ENCODE results near the gene ECE2. TPM values are rescaled to one million over a fixed set of nuclear protein-coding genes. Genes with fewer than 3 reads are reported as not detected.

ECE2 gene
- total and polyA plus RNA-seq, 8 donors: not detected

DNA sequence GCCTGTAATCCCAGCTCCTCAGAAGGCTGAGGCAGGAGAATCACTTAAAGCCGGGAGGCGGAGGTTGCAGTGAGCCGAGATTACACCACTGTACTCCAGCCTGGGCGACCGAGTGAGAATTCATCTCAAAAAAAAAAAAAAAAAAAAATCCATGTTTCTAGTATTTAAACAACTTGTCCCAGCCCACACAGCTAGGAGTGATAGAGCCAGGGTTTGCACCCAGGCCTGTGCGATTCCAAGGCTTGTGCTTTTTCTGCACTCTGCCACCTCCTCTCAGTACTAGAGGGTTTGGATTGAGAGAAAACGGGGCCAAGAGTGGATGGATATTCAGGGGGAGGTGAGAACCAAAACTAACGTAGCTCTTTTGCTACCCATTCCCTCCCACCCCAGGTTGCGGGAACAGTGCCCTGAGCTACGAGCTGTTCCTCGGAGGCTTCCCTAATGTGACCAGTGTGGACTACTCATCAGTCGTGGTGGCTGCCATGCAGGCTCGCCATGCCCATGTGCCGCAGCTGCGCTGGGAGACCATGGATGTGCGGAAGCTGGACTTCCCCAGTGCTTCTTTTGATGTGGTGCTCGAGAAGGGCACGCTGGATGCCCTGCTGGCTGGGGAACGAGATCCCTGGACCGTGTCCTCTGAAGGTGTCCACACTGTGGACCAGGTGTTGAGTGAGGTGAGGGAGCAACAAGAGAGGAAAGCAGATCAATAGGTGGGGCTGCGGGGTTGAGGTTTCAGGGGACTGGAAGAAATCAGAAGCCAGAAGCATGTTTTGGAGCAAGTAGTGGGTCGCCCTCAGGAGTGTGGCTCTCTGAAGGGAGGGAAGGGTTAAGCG, 18.5 kb upstream of the ECE2 start:
- intact Hi-C loops (cut with DNase I): no loop called here
- DNase-seq (no peak), ATAC-seq (no peak)
- Histone ChIP-seq H3K4me3 (no peak overlapping the region), H3K4me1 (peaks cover 16 to 25% of the 10 kb centered on the region in 2 donors), H3K36me3 (peaks cover 0 to 15% of the 10 kb centered on the region in 2 donors), H3K27ac (no peak overlapping the region), H3K9me3 (no peaks in the 10 kb centered on the region), H3K27me3 (peaks cover 17 to 42% of the 10 kb centered on the region in 2 donors)
- TF ChIP-seq, protein P1, sequence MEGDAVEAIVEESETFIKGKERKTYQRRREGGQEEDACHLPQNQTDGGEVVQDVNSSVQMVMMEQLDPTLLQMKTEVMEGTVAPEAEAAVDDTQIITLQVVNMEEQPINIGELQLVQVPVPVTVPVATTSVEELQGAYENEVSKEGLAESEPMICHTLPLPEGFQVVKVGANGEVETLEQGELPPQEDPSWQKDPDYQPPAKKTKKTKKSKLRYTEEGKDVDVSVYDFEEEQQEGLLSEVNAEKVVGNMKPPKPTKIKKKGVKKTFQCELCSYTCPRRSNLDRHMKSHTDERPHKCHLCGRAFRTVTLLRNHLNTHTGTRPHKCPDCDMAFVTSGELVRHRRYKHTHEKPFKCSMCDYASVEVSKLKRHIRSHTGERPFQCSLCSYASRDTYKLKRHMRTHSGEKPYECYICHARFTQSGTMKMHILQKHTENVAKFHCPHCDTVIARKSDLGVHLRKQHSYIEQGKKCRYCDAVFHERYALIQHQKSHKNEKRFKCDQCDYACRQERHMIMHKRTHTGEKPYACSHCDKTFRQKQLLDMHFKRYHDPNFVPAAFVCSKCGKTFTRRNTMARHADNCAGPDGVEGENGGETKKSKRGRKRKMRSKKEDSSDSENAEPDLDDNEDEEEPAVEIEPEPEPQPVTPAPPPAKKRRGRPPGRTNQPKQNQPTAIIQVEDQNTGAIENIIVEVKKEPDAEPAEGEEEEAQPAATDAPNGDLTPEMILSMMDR (IDR thresholded peaks at IDR 0.05): no peak

DNA sequence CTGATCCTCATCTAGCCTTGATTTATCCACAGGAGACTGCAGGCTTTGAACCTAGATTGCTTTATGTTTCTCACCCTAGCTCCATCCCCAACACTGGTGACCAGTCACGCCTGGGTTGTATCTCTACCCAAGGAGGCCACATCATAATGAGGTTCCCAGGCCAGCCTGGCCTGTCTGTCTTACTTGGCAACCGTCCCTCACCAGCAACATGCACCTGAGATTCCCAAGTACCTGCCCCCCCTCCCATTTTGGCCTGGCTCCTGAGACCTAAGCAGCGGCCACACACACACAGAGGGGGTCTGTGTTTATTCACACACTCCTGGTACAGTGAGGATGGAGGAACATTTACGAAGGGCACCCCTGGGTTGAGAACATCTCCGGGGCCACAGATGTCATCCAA, 16.9 kb upstream of the ECE2 start:
- no peaks in the 10 kb centered on the region for H3K9me3 ChIP-seq
- H3K4me3 ChIP-seq: no peak overlapping the region
- intact Hi-C loops (cut with DNase I): no loop called here
- peaks cover 22 to 58% of the 10 kb centered on the region in 2 donors for H3K27me3 ChIP-seq
- H3K4me1 ChIP-seq: peaks cover 16 to 31% of the 10 kb centered on the region in 2 donors
- H3K27ac ChIP-seq: no peak overlapping the region
- DNase-seq (no peak), ATAC-seq (no peak)
- peaks cover 0 to 15% of the 10 kb centered on the region in 2 donors for H3K36me3 ChIP-seq
- TF ChIP-seq, protein P1 (IDR thresholded peaks at IDR 0.05): no peak

DNA sequence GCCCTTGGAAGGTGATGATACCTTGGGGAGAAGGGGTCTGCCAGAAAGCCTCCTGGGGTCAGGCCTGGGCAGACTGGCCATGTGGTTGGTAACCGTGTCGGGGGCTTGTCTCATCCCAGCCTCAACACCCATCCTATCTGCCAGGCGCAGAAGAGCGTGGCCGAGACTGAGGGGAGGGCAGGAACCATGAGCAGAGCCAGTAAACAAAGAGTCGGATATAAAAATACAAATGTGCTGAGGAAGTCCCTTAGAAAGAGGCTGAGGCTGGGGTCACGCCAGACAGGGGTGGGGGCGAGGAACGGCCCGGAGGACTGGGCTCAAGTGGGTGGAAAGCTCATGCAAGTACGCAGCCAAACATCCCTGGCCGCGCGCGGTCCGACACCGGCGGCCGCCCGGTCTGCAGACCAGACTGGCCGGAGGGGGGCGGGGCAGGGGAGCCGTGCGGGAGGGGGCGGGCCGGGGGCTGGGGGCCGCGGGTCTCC, 16.4 kb upstream of the ECE2 start:
- intact Hi-C loops (cut with DNase I): no loop called here
- ATAC-seq (no peak), DNase-seq (no peak)
- no peak overlapping the region for H3K4me3 ChIP-seq
- H3K27ac ChIP-seq: no peak overlapping the region
- peaks cover 22 to 64% of the 10 kb centered on the region in 2 donors for H3K27me3 ChIP-seq
- H3K4me1 ChIP-seq: peaks cover 16 to 31% of the 10 kb centered on the region in 2 donors
- peaks cover 0 to 15% of the 10 kb centered on the region in 2 donors for H3K36me3 ChIP-seq
- TF ChIP-seq, protein P1 (IDR thresholded peaks at IDR 0.05): no peak
- H3K9me3 ChIP-seq: no peaks in the 10 kb centered on the region

DNA sequence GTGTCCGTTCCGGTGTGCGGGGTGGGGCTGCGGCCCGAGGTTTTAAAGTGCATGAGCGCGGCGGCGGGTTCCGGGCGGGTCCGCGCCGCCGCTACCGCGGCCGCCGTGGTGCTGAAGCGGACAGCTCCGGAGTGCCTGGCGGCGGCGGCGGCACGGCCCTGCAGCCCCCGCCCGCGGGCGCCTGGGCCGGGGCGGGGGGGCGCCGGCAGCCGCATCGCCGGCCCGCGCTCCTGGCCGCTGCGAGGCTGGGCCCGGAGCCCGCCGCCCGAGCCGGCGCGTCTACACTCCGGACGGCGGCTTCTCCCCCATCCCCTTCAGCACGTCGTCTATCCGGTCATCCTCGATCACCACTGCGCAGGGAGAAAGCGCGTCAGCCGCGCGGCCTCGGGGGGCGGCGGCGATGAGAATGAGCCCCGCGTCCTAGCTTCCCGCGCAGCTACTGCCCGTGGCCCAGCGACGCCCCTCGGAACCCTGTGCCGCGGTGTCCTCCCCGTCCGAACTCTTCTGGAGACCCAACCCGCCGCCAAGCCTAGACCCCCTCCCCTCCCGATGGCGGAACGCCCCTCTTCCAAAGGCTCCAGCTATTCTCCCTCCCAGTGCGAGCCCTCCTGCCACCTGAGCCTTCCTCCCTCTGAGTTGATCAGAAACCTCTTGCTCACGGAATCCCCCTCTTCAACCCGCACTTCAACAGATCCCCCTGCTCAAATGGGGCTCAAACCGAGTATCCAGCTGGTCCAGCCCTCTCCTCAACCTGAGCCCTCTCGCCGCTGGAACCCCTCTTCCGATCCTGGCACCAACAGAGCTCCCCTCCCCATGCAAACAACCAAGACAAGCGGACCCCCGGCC, 15.7 kb upstream of the ECE2 start:
- H3K4me1 ChIP-seq: peaks cover 16 to 31% of the 10 kb centered on the region in 2 donors
- DNase-seq (peak in 3 of 4 donors; percentile 34 to 85 (median 43)), ATAC-seq (peak; percentile 79)
- peak overlapping the region in 1 of 2 donors; percentile 47 for H3K4me3 ChIP-seq
- peaks cover 22 to 70% of the 10 kb centered on the region in 2 donors for H3K27me3 ChIP-seq
- no peak overlapping the region for H3K27ac ChIP-seq
- intact Hi-C loops (cut with DNase I): no loop called here
- H3K9me3 ChIP-seq: no peaks in the 10 kb centered on the region
- TF ChIP-seq, protein P1 (IDR thresholded peaks at IDR 0.05): no peak
- H3K36me3 ChIP-seq: peaks cover 0 to 15% of the 10 kb centered on the region in 2 donors

Data from left lung (tissue), 10 donors.